Measurements from ENCODE around the gene COX20.
"Not testable (repeated sequence)": the region's sequence is repeated elsewhere in the genome, so short reads cannot be mapped to it uniquely, and the experiment has no call there.

COX20 gene

GRCh38 chr1:244826712-244827111 is 8.7 kb upstream of the COX20 start:
- DNase-seq = no peak

DNA sequence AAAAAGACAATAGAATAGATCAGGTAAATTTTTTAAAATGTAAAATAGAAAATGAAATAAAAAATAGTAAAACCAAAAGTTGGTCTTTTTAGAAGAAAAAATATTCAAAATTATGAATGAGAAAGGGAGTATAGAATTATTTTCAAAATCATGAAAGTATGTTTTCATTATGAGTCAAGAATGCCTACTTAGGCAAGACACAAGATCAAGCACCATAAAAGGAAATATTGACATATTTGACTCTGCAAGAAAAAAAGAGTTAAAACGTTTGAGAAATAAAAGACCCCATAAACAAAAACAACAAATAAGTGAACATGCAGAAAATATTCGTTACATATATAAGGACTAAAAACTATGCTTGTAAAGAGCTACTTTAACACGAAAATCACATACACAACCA is 4.8 kb upstream of the COX20 start:
- DNase-seq = no peak

DNA sequence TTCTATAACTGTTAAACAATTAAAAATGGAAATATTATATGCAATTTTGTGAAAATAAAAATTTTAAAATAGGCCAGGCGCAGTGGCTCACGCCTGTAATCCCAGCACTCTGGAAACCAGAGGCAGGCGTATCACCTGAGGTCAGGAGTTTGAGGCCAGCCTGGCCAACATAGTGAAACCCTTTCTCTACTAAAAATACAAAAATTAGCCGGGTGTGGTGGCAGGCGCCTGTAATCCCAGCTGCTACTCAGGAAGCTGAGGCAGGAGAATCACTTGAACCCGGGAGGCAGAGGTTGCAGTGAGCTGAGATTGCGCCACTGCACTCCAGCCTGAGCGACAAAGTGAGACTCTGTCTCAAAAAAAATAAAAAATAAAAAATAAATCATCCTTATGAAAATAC is 2.2 kb upstream of the COX20 start:
- DNase-seq = not testable (repeated sequence)

DNA sequence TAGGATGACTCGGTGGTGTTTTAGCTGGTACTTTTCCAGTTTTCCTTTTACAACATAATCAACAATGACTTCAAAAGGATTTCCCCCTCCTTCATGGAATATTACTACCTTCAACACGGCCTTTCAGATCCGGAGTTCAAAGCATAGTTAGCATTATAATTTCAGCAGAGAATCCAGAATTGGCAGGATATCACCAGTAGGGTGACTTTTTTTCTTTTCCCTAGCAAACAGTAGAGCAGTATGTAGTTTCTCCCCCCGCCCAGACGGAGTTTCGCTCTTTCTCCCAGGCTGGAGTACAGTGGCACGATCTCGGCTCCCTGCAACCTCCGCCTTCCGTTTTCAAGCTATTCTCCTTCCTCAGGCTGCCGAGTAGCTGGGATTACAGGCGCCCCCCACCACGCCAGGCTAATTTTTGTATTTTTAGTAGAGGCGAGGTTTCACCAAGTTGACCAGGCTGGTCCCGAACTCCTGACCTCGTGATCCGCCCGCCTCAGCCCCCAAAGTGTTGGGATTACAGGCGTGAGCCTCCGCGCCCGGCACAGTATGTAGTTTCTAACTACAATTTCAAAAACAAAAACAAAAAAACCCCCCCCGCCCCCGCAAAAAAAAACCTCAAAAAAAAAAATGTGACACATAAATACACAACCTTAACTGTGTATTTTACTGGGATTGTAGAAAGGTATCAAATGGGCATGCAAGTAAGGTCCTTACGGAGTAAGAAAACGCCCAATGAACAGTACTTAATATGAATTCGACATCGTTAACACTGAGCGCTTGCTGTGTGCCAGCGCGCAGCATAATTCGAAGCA is 1.5 kb upstream of the COX20 start:
- peak; percentile 30 to 44 for DNase-seq

GRCh38 chr1:244834543-244835275 is 749 bp upstream of the COX20 start:
- DNase-seq = peak in 1 of 2 experiments; percentile 89

GRCh38 chr1:244836135-244836521 is 670 bp downstream of the COX20 start:
- DNase-seq = no peak

DNA sequence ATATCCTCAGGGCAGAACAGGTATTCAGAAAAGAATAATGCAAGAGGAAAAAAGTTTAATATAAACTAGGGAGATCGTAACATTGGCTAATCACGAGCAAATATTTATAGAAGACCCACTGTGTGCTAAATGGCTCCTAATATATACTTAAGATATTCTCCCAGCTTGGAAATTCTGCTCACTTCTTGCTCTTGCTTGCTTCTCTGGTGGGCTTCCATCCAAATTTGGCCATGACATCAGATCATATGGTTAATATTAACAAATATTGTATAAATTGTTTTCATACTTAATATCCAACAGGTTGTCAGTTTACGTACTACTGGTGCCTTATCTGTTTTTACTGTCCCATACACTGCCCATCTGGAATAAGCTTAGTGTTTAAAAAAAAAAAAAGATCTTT is 1.1 kb downstream of the COX20 start:
- no peak for DNase-seq

- DNase-seq = no peak
Observed at GRCh38 chr1:244837597-244838258, 2.3 kb downstream of the COX20 start.

DNA sequence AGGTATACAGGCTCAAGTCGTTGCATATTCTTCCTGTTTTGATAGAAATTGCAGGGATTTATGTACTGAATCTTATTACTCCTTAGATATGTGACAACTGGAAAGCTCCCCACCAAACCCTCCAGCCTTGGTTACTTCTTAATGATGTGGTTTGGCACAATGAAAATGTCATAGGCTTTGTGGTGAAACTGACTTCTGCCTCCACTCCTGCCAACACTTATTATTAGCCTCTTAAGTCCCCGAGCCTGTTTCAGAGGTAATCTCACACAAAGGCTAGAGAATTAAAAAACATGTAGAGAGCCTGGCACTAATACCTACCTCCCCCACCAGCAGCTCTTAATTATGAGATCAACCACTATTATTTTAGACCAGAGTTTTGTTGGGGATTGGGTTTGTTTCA is 4.2 kb downstream of the COX20 start:
- no peak for DNase-seq

DNA sequence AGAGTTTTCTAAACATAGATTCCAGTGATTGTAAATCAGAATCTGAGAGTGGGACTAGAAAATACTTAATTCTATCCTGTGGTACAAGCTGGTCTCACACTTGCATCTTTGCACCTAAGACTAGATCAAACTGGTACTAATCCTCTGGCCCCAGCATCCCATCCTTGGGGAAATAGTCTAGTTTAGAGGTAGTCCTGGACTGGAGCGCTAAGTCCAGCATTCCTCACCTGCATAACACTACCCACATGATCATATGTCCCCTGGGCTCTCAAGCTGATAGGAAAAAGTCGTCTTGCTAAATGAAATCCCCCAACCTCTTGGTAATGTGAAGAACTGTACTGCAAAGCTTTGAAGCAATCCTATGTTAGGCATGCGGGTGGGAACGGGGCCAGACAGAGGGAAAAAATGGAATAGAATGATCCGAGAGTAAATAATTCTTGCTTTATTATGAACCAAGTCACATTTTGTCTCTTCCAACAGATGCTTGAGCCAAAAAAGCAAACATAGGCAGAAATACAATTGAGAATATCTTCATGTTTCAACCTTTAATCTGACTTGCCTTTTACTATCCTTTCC is 4.8 kb downstream of the COX20 start:
- DNase-seq = no peak

GRCh38 chr1:244841273-244841927 is 5.9 kb downstream of the COX20 start:
- no peak for DNase-seq

DNA sequence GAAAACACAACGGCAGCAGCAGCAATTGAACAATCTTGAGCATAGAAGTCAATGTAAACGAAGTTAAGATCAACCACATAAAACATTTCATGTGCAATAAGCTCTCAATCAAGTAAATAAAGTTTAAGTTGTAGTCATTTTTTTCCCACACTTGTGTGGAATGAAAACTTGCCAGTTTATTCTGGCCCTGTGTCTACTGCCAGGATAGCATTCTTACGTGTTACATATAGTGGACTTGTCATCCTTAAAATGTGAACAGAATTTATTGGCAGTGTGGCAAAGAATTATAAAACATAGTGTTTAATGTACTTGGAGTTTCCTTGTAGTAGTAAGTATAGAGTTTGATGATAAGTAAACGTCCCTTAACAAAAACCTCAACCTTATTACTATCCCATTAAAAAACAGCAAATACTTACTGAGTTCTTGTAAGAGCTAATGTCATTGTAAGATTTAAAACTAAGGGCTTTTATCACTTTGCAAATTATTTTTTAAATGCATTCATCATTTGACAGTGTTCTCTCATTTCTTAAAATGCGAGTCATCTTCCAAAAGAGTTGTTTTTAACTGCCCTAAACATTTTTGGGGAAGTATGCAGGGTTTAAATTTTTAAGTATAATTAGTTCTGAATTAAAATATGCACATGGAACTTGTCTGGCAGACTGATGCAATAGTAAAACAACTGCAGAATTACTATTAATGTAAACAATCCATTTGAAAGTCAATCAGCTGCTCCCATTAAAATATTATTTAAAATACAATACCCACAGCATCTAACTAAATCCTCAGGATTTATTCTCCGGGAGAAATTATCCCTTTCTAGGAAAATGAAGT is 7.9 kb downstream of the COX20 start:
- no peak for DNase-seq

DNA sequence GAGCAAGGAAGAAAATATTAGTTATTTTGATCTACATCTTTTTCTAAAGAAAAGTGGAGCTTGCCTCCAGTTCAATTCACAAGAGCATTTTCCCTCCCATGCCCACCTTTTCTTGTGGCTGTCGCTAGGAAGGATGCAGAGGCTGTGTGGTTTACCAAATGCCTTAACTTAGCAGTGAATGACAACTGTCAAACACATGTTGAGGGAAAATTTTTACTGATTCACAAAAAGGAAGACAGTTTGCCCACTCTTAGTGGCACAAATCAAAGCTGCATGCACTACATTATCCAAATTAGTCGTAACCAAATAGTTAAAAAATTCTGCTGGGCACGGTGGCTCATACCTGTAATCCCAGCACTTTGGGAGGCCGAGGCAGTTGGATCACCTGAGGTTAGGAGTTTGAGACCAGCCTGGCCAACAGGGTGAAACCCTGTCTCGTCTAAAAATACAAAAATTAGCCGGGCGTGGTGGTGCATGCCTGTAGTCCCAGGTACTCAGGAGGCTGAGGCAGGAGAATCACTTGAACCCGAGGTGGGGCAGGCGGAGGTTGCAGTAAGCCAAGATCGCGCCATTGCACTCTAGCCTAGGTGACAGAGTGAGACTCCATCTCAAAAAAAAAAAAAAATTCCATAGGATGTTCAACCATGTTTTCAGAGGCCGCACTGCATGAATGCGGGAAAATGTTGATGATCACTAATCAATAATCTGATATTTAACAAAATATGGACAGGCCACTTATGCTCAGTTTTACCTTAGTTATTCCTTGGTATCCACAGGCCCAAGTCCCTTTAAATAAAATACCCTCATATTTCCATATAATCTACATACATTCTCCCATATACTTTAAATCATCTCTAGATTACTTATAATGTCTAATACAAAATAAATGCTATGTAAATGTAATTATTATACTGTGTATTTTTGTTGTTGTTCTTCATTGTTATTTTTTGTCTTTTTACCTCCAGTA is 9.0 kb downstream of the COX20 start:
- no peak for DNase-seq

- DNase-seq = no peak
Observed at GRCh38 chr1:244846653-244847052, 11.2 kb downstream of the COX20 start.

DNA sequence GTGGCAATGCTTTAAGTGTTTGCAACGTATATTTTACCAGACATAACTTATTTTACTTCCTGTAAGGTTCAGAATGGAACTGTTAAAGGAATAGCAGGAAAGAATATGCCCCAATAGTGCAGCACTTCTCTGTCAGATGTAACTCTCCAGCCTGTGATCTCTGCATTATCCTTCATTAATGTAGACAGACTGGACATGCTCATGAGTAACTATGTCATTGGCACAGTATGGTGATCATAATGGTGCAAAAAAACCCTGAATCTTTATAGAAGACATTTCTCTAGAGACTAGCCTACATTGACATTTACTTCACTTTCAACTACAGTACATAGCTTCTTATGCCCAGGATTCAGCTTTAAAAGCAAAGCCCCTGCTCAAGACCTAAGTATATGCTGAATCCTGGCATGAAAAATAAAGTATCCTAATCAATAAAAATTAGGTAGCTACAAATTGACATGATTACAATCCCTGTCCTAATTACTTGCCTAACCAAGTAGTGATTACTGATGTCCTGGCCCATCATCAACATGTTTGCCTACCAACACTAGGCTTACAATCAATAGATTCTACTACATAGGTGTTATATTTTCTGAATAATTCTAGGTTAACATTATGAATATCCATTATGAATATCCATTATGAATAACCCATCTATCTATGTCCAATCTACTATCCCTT is 13.9 kb downstream of the COX20 start:
- DNase-seq = no peak

GRCh38 chr1:244850099-244850852 is 14.8 kb downstream of the COX20 start:
- DNase-seq = no peak

GRCh38 chr1:244850896-244851295 is 15.4 kb downstream of the COX20 start:
- DNase-seq = no peak

DNA sequence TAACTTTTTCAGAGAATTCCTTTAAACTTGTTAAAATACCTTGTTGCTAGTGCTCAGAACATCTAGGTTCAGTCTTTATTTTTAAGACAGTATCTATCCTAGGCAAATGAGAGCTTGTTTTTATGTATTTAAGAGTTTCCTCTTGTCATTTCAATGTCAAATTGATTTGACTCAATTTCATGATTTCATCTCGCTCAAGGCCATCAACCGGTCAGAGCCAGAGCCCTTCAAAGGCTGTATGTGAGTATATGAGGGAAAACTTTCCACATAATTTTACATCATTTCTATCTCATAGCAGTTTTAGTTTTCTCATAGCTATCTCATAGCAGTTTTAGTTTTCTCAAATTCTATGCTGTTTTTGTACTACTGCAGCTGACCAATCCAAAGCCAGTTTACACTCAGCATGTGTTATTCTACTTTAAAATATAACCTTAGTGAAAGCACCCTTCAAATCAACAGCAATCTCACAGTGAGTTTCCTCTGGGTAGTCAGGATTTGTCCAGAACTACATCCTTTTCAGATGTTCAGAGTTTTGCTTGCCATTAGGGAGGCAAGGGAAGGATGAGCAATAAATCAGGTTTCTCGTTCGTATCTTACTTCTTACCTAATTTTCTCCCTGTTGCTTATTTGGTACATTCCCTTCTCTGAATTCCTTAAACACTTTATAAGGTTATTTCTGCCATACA is 16.2 kb downstream of the COX20 start:
- DNase-seq = no peak

GRCh38 chr1:244852694-244853093 is 17.2 kb downstream of the COX20 start:
- no peak for DNase-seq
